ENCODE measurements around the gene GLMP. TPM values are rescaled to one million over a fixed set of nuclear protein-coding genes. Genes with fewer than 3 reads are reported as not detected.
"Not testable (repeated sequence)": the region's sequence is repeated elsewhere in the genome, so short reads cannot be mapped to it uniquely, and the experiment has no call there.

Gene GLMP, protein sequence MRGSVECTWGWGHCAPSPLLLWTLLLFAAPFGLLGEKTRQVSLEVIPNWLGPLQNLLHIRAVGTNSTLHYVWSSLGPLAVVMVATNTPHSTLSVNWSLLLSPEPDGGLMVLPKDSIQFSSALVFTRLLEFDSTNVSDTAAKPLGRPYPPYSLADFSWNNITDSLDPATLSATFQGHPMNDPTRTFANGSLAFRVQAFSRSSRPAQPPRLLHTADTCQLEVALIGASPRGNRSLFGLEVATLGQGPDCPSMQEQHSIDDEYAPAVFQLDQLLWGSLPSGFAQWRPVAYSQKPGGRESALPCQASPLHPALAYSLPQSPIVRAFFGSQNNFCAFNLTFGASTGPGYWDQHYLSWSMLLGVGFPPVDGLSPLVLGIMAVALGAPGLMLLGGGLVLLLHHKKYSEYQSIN
- total RNA-seq (2014; rRNA removed; shearing (Covaris generic)), result 55.8 and 70.2 TPM in 2 replicates

DNA sequence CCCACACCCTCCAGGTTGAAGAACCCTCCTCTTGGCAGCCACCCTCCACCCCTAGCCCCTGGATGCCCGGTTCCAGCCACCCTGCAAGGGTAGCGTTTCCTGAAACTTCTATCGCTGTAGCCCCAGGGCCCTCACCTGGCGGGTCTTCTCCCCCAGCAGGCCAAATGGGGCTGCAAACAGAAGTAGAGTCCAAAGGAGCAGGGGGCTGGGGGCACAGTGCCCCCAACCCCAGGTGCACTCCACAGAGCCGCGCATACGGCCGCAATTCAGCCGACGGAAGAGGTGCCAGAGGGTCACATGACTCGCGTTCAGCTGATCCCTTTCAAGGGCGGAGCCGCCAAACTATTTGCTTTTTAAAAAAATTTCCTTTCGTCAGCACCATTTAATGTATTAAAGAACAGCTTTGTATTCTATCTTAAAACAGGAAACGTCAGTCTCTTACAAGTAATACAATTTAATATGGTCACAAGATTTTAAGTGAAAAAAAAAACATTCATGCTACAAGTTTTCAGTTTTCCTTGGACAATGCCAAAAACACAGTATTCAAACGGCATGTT is at the start of gene GLMP:
TSS of gene GLMP (minus strand) at position 289 of the 557 bp plus-strand sequence. CDS start at position 255, 34 bp downstream.
- peak; percentile 60 for DNase-seq (ENCODE audit: low read depth)

DNA sequence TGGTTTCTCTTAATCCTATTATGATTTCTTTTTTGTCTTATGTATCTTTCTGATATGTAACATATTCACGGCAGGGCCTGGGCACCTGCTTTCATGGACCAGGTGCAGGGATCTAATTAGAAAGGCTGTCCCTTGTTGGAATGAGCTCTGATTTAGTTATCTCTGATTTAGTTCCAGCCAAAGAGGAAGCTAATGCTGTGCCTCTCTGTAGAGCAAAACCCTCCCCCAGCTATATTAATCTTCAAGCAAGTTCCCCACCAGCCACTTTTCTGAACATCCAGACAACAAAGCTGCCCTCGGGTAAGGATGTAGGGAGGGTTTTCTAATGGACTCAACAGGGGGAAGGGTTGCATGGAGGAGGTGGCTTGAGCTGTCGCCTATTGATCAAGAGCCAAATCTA is 48.9 kb upstream of the GLMP start:
- no peak for DNase-seq (ENCODE audit: low read depth)

DNA sequence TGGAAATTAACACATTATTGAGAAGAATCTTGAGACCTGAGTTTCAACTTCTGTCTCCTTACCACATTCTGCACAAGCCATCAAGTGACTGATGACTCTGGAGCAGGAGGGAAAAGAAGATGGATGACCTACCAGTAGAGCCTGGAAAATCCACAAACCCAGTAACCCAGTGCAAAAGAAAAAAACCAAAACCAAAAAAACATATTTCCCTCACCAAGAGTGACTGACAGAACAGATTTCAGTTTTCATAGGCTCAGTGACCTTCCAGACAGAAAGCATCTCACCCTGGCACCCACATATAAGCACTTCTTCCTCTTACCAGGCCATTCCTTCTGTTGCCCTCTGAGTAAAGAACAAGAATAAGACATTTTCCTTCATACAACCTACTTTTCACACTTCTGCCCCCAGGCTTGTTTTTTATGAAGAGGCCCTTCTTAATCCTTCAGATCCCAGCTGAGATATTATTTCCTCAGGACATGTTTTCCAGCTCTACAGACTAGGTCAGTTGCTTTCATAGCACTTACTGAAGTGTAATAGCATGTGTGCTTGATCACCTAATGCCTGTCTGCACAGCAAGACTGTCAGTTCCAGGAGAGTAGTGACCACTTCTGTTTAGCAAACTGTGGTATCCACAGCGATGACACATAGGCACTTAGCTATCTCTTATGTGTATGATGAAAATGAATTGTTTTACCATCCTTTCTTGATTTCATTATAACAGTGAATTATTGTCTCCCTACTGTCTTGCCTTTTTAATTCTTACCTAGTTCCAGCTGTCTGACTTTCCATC is 46.9 kb upstream of the GLMP start:
- DNase-seq (ENCODE audit: low read depth), result peak; percentile 7

DNA sequence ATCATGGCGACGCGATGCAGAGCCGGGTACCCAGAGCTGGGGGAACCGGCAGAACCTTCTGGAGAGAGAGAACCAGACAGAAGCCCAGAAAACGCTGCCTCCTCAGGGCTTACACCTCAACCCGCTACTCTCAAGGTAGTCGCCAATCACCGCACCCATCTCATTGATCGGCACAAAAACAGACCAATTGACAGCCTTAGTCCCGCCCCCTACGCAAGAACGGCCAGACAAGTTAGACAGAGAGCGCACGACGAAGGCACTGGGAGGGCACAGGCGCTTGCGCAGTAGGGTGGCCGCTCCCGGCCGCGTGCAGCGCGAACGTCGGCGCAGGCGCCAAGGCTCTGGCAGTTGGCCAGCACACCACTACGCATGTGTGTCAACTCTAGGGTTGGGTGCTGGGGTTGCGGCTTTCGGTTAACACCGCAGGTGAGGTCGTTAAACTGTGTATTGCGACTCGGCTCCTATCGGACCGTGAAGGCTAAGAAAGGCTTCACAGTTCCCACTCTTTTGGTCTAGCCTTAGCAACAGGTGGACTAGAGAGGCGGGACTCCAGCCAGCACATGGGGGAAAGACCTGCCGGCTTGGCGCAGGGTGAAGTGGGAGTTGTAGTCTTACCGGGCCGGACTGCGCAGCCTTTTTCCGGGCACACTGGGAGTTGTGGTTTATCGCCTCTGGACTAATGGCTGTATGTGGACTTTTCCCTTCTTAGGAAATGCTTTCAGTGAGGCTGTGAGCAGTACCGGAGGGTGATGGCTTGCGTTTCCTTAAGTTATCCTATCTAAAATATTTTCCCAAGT is 42.9 kb upstream of the GLMP start, which contains the start of the genes CCT3 and TSACC:
TSS of gene CCT3 (minus strand) at position 113 of the 797 bp plus-strand sequence. CDS start at position 5, 108 bp downstream.
TSS of gene TSACC (plus strand) at position 347 of the 797 bp plus-strand sequence. CDS start 1,232 bp downstream, outside the sequence.
- DNase-seq (ENCODE audit: low read depth), result peak; percentile 99

DNA sequence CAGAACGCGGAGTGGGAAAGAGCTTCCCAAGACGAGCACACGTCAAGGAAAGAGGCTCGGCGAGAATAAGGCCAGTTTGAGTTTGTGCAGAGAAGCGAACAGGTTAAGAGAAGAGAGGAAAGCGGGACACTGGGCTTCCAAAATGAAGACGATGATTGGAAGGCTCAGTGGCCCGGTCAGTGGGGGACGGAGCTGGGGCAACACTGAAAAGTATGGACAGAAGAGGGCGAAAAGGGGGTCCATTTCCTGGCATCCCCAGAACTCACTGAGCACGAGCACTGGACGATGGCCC is 42.4 kb upstream of the GLMP start:
- DNase-seq (ENCODE audit: low read depth), result no peak

DNA sequence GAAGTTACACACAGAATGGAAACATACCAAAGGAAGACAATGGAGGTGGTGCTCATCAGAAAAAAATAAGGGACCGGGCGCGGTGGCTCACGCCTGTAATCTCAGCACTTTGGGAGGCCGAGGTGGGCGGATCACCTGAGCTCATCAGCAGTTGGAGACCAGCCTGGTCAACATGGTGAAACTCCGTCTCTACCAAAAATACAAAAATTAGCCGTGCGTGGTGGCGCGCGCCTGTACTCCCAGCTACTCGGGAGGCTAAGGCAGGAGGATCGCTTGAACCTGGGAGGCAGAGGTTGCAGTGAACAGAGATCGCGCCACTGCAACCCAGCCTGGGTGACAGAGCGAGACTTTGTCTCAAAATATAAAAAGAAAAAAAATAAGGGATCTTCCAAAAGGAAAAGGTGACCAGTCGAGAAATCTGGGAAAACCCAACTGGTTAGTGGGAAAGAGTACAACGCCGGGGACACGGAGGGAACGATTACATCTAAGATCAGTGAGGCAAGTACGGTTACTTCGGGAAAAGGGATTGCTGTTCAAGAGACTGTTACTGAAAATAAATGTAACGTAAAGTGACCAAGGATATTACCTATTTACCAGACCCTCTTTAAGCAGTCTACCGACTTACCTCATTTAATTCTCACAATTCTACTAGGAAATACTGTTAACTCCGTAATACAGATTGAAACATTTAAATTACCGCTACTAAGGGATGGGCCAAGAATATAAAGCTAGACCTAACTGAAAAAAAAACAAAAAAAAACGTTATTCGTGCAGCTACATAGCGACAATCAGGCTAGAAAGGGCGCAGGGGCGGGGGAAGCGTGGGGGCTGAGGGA is 41.8 kb upstream of the GLMP start:
- peak; percentile 6 for DNase-seq (ENCODE audit: low read depth)

DNA sequence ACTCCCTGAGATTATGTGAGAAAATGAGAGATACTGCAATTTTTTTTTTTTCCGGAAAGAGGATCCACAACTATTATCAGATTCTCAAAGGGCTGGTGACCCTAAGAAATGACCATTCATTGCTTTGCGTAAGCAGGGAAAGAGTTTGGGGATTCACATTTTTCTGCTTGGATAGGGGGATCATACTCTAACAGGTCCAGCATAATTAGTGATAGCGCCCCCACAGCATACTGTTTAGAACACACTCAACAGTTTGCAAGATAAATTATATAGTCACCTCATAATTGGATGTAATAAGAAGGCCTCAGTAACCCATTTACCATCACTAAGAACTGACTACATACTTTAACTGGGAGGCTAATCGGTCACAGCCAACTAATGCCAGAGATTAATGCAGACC is 40.8 kb upstream of the GLMP start:
- DNase-seq (ENCODE audit: low read depth), result peak; percentile 13

DNA sequence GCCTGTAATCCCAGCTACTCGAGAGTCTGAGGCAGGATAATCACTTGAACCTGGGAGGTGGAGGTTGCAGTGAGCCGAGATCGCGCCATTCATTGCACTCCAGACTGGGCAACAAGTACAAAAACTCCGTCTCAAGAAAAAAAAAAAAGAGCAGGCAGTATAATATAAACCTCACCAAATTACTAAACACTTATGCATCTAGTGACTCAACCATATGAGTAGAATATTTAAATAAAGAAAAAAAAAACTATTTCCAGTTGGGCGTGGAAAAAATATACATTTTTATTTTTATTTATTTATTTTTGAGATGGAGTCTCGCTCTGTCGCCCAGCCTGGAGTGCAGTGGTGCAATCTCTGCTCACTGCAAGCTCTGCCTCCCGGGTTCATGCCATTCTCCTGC is 27.7 kb upstream of the GLMP start:
- not testable (repeated sequence) for DNase-seq (ENCODE audit: low read depth)

DNA sequence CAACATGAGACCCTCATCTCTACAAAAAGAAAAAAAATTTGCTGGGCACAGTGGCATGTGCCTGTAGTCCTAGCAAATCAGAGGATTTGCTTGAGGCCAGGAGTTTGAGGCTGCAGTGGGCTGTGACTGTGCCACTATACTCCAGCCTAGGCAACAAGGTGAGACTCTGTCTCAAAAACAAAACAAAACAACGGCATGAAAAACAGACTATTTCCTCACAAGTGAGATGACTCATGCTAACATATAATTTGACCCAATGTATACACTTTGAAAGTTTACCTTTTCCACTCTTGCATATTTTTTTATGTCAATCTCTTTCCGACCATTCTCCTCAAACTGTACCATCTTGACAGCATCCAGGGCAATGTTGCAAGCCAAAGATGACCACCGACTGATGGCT is 25.1 kb upstream of the GLMP start:
- no peak for DNase-seq (ENCODE audit: low read depth)

DNA sequence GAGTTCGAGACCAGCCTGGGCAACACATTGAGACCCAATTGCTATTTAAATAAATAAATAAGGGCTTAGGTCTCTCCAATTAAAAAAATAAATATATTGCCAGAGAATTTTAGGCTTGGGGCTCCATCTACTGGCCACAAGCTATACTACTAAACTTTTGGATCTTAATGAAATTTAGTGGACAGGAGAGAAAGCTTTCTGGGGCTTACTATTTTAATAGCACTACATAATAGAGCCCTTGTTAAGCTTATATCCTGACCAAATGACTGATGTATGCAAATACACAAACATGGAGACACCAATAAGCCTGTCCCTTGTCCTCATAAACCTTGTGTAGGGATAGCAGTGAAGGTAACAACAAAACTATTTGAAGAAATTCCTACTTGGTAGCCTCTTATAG is 24.2 kb upstream of the GLMP start:
- DNase-seq (ENCODE audit: low read depth), result peak; percentile 35

DNA sequence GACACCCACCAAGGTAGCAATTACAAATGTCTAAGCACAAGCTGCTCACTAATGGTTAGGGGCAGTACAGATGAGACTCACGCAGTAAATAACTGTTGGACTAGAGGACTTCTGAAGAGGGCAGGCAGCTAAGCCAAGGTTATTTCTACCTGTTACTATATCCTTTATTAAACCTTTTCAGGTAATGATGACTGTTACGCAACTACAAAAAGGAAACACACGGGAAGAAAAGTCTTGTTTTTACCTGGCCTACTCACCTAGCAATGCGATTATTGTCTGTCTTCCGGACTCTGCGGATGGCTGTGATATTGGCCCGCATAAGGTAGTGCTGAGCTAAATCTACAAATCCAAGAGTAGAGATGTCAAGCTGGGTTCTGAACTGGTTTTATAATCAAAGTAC is 21.4 kb upstream of the GLMP start:
- DNase-seq (ENCODE audit: low read depth), result no peak

DNA sequence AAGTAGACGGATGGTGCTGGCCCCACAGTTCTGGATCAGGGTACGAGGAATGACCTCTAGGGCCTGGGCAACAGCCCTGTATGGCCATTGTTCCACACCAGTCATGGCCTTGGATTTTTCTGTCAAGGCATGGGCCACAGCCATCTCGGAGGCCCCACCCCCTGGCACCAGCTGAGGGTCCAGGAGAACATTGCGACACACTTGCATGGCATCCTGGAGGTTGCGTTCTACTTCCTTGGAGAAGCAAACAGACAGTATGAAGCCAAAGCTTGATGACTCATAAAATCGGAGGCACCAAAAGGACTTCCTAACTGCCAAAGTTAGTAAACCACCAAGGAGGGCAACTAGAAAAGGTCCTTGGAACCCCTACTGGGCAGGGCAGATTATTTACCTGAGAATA is 15.5 kb upstream of the GLMP start:
- DNase-seq (ENCODE audit: low read depth), result peak; percentile 71

DNA sequence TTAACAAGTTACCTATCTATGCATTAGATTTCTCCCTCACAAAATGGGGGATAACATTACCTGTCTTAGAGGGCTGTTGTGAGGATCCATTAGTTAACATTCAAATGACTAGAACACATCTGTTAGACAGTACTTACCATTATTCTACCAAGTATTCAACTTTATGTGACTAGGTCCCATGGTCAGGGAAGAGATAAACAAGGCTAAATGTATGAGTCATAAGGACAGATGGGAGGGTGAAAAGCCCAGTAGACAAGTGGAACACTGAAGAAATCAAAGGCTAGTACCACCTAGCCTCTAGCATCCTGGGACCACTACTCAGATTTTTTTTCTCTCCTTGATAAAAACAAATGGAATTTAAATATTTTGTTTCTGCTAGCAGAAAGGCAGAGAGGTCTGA is 12.6 kb upstream of the GLMP start:
- DNase-seq (ENCODE audit: low read depth), result peak; percentile 40

DNA sequence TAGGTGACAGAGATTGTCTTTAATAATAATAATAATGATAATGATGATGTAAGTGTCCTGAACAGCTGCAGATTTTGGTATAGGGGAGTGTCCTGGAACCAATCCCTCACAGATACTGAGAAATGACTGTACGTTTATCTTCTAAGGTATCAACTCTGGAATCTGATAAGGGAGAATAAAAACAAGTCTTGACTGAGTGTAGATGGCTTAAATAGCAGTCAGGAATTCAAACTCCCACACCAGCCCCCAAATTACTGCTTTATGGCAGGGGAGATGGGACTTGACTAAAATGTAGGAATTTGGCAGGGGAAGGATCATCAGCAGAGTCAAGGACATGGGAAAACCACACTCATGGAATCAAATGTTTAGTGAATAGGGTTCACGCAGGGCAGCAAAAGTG is 9.7 kb upstream of the GLMP start:
- DNase-seq (ENCODE audit: low read depth), result no peak

DNA sequence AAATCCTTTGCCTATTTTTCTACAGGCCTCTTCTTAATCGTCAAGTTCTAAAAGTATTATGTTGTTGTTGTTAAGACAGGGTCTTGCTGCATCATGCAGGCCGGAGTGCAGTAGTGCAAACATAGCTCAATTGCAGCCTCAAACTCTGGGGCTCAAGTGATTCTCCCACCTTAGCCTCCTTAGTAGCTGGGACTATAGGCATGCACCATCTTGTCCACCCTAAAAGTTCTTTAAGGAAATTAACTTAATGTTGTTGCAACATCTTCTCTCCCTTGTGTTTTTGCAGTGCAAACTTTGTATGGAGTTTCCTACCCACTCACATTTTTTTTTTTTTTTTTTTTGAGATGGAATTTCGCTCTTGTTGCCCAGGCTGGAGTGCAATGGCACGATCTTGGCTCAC is 7.8 kb upstream of the GLMP start:
- DNase-seq (ENCODE audit: low read depth), result no peak

DNA sequence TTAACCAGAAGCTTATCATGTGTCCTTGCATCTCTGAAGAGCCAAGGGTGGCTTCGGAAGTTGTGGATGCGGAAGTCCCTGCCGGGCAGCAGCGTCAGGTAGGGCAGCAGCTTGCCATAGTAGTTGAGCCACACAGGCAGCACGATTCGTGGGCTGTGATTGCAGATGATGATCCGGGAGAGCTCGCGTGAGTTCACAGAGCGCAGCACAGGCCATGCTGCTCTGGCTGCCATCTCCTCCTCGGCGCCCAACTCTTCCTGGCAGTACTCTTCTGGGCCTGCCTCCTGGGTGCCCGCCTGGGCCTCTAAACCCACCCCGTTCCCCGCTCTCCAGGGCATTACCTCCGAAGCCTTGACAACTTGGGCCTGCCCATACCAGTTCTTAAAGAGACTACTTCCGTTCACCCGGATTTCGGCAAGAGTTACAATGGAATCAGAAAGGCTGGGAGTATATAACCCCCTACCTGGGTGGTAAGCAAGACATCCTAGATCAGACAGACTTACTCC is 3.4 kb upstream of the GLMP start, which contains the start of gene VHLL:
TSS of gene VHLL (minus strand) at position 456 of the 506 bp plus-strand sequence. CDS start at position 338, 118 bp downstream.
- no peak for DNase-seq (ENCODE audit: low read depth)

DNA sequence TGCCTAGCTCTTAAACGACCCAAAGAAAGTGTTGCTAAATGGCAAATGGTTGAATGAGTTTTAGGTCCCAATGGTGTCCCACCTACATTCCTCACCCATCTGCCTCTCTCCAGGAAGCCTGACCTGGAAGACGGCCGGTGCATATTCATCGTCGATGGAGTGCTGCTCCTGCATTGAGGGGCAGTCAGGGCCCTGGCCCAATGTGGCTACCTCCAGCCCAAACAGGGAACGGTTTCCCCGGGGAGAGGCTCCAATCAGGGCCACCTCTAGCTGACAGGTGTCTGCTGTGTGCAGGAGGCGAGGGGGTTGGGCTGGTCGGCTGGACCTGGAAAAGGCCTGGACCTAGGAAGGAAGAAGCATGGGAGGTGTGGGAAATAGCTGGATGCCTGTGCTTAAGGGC is 1.6 kb downstream of the GLMP start:
- no peak for DNase-seq (ENCODE audit: low read depth)

DNA sequence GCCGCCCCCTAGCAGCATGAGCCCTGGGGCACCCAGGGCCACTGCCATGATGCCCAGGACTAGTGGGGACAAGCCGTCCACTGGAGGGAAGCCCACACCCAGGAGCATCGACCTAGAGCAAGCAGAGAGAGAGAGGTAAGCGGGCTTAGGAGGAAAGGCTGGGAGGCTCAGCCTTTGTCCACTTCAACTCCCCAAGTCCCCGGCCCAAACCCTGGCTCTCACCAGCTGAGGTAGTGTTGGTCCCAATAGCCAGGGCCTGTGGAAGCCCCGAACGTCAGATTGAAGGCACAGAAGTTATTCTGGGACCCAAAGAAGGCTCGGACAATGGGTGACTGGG is 2.4 kb downstream of the GLMP start:
- DNase-seq (ENCODE audit: low read depth), result no peak

DNA sequence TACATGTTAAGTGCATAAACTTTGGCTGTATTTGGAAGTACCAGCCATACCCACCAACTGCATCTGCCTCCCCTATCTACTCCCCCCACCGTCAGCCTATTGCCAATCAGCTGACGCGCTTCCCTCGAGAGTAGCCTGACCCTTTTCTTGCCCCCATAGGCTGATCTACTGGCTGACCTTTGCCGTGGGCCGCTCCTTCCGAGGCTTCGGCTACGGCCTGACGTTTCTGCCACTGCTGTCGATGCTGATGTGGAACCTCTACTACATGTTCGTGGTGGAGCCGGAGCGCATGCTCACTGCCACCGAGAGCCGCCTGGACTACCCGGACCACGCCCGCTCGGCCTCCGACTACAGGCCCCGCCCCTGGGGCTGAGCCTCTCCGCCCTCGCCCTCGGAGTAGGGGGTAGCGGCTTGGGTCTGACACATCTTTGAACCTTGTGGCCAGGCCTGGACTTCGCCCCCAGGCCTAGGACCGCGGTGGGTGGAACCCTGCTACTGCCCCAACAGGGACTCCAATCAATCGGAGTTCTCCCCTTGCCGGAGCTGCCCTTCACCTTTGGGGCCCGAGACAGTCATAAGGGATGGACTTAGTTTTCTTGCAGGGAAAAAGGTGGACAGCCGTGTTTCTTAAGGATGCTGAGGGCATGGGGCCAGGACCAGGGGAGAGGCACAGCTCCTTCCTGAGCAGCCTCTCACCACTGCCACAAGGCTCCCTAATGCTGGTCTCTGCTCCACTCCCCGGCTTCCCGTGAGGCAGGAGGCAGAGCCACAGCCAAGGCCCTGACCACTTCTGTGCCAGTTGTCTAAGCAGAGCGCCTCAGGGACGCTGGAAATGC is 4.0 kb downstream of the GLMP start:
- peak; percentile 75 for DNase-seq (ENCODE audit: low read depth)

DNA sequence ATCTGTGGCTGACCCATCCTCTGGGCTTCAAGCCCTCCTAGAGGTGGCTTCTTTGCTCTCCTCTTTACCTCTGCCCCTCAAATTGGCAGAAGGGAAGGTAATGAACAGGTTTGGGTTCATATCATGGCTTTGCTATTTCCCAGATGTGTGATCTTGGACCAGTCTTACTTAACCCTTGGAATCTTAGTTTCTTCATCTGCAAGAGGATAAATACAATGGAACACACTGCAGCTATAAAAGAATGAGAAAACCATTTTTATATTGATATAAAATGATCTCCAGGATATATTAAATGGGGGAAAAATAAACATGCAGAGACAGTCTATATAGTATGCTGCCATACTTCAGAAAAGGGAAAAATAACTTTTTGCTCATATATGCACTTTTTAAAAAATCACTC is 5.6 kb downstream of the GLMP start:
- no peak for DNase-seq (ENCODE audit: low read depth)
